Measurements from ENCODE around the gene VWF.

DNA sequence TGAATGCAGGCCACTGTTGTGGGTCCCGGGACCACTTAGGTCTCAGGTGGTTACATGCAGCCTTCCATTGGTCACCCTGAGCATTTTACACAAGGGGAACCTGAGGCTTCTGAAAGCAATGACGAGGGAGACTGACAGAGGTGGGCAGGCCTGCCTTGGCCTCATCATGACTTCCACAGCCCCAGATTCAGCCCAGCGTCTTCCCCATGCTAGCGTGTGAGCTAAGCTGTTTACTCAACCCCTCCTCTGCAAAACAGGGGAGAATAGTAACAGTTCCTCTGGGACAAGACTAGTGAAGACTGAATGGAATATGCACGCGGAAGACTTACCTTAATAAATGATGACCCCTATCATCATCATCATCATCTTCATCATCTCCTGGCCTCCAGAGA lies 46.8 kb downstream of the VWF start:
- TF ChIP-seq, protein P1, sequence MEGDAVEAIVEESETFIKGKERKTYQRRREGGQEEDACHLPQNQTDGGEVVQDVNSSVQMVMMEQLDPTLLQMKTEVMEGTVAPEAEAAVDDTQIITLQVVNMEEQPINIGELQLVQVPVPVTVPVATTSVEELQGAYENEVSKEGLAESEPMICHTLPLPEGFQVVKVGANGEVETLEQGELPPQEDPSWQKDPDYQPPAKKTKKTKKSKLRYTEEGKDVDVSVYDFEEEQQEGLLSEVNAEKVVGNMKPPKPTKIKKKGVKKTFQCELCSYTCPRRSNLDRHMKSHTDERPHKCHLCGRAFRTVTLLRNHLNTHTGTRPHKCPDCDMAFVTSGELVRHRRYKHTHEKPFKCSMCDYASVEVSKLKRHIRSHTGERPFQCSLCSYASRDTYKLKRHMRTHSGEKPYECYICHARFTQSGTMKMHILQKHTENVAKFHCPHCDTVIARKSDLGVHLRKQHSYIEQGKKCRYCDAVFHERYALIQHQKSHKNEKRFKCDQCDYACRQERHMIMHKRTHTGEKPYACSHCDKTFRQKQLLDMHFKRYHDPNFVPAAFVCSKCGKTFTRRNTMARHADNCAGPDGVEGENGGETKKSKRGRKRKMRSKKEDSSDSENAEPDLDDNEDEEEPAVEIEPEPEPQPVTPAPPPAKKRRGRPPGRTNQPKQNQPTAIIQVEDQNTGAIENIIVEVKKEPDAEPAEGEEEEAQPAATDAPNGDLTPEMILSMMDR (IDR thresholded peaks at IDR 0.05) = no peak
- TF ChIP-seq POLR2A (IDR thresholded peaks at IDR 0.05) = no peak
